ENCODE data around the gene CACNA1B. TPM values are rescaled to one million over a fixed set of nuclear protein-coding genes. Genes with fewer than 3 reads are reported as not detected.
"Not testable (repeated sequence)": the region's sequence is repeated elsewhere in the genome, so short reads cannot be mapped to it uniquely, and the experiment has no call there.

CACNA1B gene
- polyA plus RNA-seq, 1 experiment = 0.01 TPM

DNA sequence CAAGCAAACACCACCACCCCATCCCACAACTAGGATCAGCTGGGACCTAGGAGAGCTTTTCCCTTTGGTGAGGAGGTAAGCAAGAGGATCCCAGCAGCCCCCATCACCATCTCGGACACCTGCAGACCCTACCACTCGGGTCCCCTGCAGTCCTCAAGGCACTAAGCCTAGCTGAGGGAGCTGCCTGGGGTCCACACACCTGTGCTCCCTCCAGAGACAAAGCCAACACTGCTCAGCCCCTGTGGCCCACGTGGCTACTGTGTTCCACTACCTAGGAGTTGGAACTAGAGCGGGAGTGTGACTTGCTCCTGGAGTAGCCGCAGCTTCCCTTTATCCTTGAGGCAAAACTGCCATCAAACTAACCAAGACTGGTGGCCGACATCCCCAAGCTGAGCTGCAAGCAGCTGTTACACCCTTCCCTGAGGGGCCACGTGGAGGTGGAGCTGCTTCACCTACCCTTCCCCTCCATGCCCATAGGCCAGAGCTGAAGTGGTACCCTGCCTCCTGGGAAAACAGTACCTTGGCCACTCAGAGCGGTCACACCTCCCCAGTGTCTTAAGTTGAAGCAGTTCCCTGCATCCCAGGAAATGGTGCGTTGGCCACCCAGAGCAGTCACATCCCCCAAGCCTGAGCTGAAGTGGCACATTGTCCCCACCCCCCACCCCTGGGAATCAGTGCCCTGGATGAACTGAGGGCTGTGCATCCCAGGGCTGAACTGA is 205.5 kb downstream of the CACNA1B start:
- no peaks in the 10 kb centered on the region for H3K27me3 ChIP-seq (ENCODE audit: control insufficient read depth, insufficient read depth, low read length)
- ChIA-PET CTCF (no interaction called here), POLR2A (no interaction called here)
- TF ChIP-seq, protein P1, sequence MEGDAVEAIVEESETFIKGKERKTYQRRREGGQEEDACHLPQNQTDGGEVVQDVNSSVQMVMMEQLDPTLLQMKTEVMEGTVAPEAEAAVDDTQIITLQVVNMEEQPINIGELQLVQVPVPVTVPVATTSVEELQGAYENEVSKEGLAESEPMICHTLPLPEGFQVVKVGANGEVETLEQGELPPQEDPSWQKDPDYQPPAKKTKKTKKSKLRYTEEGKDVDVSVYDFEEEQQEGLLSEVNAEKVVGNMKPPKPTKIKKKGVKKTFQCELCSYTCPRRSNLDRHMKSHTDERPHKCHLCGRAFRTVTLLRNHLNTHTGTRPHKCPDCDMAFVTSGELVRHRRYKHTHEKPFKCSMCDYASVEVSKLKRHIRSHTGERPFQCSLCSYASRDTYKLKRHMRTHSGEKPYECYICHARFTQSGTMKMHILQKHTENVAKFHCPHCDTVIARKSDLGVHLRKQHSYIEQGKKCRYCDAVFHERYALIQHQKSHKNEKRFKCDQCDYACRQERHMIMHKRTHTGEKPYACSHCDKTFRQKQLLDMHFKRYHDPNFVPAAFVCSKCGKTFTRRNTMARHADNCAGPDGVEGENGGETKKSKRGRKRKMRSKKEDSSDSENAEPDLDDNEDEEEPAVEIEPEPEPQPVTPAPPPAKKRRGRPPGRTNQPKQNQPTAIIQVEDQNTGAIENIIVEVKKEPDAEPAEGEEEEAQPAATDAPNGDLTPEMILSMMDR (IDR thresholded peaks at IDR 0.05; ENCODE audit: insufficient read depth, low read depth, low read length) = no peak
- H3K36me3 ChIP-seq (ENCODE audit: control insufficient read depth, insufficient read depth, low read length) = no peaks in the 10 kb centered on the region
- no peak overlapping the region for H3K4me3 ChIP-seq (ENCODE audit: low read depth, low read length)
- DNase-seq (ENCODE audit: low read depth) = no peak

- TF ChIP-seq, protein P1 (IDR thresholded peaks at IDR 0.05; ENCODE audit: insufficient read depth, low read depth, low read length) = no peak
- no peaks in the 10 kb centered on the region for H3K36me3 ChIP-seq (ENCODE audit: control insufficient read depth, insufficient read depth, low read length)
- ChIA-PET CTCF (interaction anchor here (0.6 kb wide), 1 partner anchor 8 kb away, joined by 3 read pairs; no protein-coding TSS in a partner anchor), POLR2A (no interaction called here)
- DNase-seq (ENCODE audit: low read depth) = no peak
- no peak overlapping the region for H3K4me3 ChIP-seq (ENCODE audit: low read depth, low read length)
- H3K27me3 ChIP-seq (ENCODE audit: control insufficient read depth, insufficient read depth, low read length) = no peaks in the 10 kb centered on the region
Measured at GRCh38 chr9:138083873-138084272, 206.3 kb downstream of the CACNA1B start.

- no peak for DNase-seq (ENCODE audit: low read depth)
- H3K27me3 ChIP-seq (ENCODE audit: control insufficient read depth, insufficient read depth, low read length) = no peaks in the 10 kb centered on the region
- POLR2A ChIA-PET = no interaction called here
- no peaks in the 10 kb centered on the region for H3K36me3 ChIP-seq (ENCODE audit: control insufficient read depth, insufficient read depth, low read length)
- no peak overlapping the region for H3K4me3 ChIP-seq (ENCODE audit: low read depth, low read length)
- CTCF ChIA-PET = no interaction called here
- TF ChIP-seq, protein P1 (IDR thresholded peaks at IDR 0.05; ENCODE audit: insufficient read depth, low read depth, low read length) = no peak
Measured at GRCh38 chr9:138085568-138085967, 208.0 kb downstream of the CACNA1B start.

DNA sequence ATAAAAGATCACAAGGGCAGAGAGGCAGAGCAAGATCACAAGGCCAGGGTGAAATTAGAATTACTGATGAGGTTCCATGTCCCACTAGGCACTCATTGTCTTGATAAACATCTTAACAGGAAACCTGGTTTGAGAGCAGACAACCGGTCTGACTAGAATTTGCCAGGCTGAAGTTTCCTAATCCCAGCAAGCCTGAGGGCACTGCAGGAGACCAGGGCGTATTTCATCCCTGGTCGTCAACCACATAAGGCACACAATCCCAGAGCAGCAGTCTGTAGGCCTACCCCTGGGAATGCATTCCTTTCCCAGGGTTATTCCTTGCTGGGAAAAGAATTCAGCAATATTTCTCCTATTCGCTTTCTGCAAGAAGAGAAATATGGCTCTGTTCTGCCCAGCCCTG is 214.5 kb downstream of the CACNA1B start:
- CTCF ChIA-PET; H3K4me3 ChIP-seq (ENCODE audit: low read depth, low read length); H3K27me3 ChIP-seq (ENCODE audit: control insufficient read depth, insufficient read depth, low read length); H3K36me3 ChIP-seq (ENCODE audit: control insufficient read depth, insufficient read depth, low read length); DNase-seq (ENCODE audit: low read depth); POLR2A ChIA-PET: not testable (repeated sequence)

- POLR2A ChIA-PET = no interaction called here
- TF ChIP-seq, protein P1 (IDR thresholded peaks at IDR 0.05; ENCODE audit: insufficient read depth, low read depth, low read length) = no peak
- CTCF ChIA-PET = no interaction called here
- H3K27me3 ChIP-seq (ENCODE audit: control insufficient read depth, insufficient read depth, low read length) = no peaks in the 10 kb centered on the region
- H3K36me3 ChIP-seq (ENCODE audit: control insufficient read depth, insufficient read depth, low read length) = no peaks in the 10 kb centered on the region
- no peak for DNase-seq (ENCODE audit: low read depth)
- no peak overlapping the region for H3K4me3 ChIP-seq (ENCODE audit: low read depth, low read length)
Measured at GRCh38 chr9:138094028-138094427, 216.4 kb downstream of the CACNA1B start.
